Measurements from ENCODE around the gene YJU2.

Gene YJU2

DNA sequence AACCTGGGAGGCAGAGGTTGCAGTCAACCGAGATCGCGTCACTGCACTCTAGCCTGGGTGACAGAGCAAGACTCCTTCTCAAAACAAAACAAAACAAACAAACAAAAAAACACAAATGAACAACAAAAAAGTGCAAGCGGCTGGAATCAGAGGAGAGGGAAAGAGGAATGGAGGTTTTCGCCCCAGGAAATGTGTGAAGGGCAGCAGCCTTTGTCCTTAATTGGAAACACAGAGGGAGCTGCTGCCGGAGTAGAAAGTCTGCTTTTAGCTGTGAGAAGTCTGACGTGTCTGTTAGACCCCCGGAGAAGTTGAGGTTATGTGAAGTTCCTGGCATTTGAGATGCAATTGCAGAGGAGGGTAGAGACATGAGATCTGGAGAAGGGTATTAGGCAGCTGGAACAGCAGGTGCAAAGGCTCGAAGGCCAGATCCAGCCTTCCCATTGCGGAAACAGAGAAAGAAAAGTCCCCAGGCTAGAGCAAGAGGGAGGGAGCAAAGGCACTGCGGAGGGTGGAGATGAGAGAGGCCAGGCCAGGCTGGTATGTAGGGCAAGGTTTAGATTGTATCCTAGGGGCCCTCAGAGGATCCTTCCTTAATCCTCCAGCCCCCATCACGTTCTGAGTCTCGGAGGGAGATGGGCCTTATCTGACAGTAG lies 54.8 kb downstream of the YJU2 start:
- no peak for DNase-seq

DNA sequence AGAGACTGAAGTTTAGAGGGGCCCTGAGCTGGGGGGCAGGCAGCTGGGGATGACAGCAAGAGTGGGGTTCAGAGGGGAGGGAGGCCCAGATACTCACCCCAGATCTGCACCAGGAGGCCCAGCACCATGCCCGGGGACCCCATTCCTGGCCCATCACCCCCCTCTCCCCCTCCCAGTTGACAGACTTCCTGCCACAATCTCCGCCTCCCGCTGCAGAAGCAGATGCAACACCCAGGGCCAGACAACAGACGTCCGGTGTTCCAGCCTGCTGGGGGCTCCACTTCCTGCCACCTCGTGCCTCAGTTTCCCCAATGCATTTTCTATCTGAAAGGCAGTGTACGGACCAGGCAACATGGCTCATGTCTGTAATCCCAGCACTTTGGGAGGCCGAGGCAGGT lies 55.4 kb downstream of the YJU2 start, which contains the start of gene TMIGD2:
TMIGD2 (minus strand) TSS at position 147 of the 398 bp plus-strand sequence; CDS start at position 143, 4 bp downstream.
- DNase-seq = no peak

DNA sequence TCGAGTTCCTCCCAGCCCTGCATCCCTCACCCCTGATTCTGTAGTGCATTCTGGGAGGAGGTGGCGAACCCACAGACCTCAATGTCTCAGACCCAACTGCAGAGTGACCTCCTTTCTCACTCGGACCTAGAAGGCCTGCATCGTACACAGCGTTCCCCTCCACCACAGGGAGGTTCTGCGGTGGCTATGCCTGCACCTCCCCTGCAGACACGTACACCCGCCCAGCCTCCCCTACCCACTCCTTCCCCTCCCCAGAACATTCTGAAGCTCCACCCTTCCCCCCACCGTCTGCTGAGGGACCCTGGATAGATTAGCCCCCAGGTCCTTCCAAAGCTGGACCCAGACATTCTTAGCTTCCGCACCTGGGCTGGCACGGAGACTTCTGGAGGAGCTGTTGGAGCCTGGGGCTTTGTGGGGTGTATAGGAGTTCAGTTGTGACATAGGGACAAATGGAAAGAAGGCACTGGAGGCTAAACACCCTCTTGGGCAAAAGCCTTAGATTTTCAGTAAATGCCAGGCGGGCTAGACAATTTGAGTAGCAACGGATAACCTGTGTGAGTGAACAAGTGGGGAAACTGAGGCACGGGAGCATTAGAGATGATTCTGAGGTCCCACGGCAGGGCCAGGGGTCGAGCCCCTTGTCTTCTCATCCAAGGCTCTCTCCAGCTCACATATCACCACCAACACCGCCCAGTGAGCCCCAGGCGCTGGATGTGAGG lies 57.1 kb downstream of the YJU2 start:
- DNase-seq = no peak

DNA sequence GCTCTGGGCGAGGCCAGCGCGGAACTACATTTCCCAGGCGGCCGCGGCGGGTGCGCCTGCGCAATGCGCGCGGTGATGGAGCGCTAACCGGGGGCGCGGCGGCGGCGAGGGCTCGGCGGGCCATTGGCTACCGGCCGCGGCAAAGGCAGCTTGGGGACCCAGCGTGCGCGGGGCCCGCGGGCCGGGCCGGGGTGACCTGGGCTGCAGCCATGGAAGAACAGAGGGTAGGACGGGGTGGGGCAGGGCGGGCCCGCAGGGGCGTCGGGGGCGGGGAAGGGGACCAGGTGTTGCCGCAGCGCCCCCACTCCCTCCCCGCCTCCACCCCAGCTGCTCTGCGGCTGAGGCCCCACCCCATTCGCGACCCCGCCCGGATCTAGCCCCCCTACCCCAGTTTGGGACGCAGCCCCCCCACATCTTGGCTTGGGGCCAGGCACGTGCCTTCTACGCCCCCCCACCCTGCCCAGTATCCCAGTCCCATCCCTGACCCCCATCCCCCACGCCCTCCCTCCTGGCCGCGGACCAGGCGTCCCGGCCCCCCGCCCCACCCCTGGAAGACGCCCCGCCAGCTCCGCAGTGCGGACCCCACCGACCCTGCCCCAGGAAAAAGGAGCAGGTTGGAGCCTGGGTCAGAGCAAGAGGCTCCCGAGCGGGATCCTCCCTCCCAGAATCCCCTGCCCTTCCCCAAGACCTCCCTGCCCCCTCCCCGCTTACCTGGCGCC lies 57.8 kb downstream of the YJU2 start, which contains the start of gene FSD1:
FSD1 (plus strand) TSS at position 61 of the 719 bp plus-strand sequence; CDS start at position 210, 149 bp downstream.
- no peak for DNase-seq

DNA sequence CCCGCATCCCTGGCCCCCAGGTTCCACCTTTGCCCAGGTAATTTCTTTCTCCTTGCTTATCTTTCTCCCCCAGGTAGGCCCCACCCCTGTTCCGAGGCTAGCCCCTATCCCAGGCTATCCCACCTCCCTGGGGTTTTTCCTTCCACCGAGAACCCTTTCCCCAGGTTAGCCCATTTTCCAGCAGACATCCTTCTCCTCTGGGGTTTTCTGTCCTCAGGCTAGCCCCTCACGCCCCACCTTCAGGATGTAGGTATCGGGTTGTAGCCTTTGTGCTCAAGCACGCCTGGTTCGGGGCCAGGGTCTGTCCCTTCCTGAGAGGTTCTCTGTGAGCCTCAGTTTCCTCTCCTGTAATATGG lies 58.4 kb downstream of the YJU2 start:
- no peak for DNase-seq

DNA sequence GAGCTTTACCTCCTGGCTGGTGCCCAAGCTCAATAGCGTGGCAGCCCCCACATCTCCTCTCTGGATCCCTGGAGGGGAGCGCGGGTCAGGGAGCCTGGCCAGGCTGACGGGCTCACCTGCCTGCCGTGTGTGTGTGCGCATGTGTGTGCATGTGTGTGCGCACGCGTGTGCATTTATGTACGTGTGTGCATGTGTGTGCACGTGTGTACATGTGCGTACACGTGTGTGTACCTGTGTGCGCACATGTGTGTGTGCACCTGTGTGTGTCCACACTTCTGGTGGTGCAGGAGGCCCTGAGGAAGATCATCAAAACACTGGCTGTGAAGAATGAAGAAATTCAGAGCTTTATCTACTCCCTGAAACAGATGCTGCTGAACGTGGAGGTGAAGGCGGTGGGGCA lies 58.8 kb downstream of the YJU2 start:
- DNase-seq = no peak

DNA sequence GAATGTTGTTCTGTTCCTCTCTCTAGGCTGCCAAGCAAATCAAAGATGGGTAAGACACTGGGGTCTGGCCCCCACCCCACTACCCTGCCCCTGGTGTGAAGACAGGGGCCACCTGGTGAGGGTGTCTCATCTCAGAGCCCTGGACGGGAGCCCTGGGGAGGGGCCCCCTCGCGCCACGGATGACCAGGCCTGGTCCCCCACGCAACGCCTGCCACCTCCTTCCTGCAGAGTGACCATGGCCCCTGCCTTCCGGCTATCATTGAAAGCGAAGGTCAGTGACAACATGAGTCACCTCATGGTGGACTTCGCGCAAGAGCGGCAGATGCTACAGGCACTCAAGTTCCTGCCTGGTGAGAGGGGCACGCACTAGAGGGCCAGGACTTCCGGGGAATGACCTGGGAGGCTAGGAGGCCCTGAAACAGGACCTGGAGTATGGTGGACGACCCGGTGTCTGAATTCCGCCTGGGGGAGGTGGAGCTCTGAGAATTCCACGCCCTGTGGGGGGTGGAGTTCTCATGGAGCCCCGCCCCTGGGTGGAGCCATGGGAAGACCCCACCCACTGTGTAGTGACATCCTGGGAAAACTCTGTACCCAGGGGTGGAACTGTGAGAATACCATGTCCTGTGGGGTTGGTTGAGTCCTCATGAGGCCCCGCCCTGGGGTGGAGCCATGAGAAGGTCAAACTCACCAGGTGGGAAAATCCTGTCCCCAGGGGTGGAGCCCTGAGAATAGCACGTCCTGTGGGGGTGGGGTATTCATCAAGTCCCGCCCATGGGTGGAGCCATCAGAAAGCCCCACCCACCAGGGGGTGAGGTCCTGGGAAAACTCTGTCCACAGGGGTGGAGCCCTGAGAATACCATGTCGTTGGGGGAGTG lies 63.6 kb downstream of the YJU2 start:
- no peak for DNase-seq

DNA sequence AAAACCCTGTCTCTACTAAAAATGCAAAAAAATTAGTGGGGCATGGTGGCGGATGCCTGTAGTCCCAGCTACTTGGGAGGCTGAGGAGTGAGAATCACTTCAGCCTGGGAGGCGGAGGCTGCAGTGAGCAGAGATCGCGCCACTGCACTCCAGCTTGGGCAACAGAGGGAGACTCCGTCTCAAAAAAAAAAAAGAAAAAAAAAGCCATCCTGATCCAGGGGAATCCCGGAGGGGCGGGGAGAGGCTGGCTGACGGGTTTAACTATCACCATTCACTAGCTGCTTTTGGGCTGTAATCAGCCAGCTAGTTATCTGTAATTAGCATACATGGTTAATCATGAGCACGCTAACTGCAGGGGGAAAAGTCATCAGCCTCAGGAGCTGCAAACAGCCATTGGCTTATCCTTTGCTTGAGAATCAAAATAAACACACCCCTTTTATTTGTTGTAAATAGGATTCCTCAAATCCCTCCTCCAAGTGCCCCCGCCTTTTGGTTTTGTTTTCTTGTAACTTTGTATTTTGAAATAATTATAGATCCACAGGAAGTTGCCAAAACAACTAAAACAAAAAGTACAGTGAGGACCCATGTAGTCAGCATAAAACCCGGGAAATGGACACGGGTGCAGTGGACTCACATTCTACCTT lies 67.1 kb downstream of the YJU2 start:
- no peak for DNase-seq

DNA sequence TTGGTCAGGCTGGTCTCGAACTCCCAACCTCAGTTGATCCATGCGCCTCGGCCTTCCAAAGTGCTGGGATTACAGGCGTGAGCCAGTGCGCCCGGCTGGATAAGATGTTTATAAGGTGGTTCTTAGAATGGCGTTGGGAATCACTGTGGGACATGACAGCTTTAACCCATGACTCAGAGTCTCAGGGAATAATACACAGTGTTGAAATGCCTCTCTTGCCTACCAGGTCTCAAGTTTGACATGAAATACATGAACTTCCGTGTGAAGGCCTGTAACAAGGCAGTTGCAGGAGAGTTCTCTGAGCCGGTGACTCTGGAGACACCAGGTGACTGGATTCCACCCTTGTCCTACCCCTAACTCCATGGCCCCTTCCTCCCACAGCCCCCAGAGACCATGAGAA lies 70.1 kb downstream of the YJU2 start:
- no peak for DNase-seq

DNA sequence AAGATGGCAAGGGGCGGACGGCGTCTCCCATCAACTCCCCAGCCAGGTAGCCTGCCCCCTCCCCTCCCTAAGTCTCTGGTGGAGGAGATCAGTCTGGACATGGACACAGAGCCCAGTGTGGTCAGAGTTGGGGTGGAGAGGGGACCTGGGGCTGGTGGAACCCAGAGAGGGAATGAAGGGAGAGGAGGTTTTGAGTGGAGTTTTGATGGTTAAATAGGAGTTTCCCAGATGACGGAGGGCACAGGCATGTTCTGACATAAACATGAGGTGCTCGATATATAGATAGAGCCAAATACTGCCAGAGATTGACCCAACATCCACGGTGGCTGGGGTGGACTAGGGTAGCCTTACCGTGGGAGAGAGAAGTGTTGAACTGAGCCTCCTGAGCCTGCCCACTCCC lies 71.6 kb downstream of the YJU2 start:
- DNase-seq = no peak
